Testis (tissue), 5 donors: ENCODE data around the gene DTX3L. TPM values are rescaled to one million over a fixed set of nuclear protein-coding genes. Genes with fewer than 3 reads are reported as not detected.

Experiments used
- DNase-seq: peaks from one replicate; pipeline ENCODE4 v3.0.0-alpha.2; 2019
- H3K27ac ChIP-seq, 2 donors: fragments of 200-600 bp; sonication (generic); one replicate each; pipeline ENCODE4 v1.5.1; 2019
- H3K27me3 ChIP-seq: fragments of 200-600 bp; sonication (generic); one replicate; pipeline ENCODE4 v1.5.1; 2019
- H3K36me3 ChIP-seq: fragments of 200-600 bp; sonication (generic); one replicate; pipeline ENCODE4 v1.5.1; 2017; ENCODE audit warnings: low read depth; ENCODE audit errors: missing control alignments
- H3K4me1 ChIP-seq: fragments of 200-600 bp; sonication (generic); one replicate; pipeline ENCODE4 v1.5.1; 2019
- H3K4me3 ChIP-seq, 2 donors: fragments of 200-600 bp; sonication (generic); one replicate each; pipeline ENCODE4 v1.5.1; 2017 to 2019
- H3K9me3 ChIP-seq: fragments of 200-600 bp; sonication (generic); one replicate; pipeline ENCODE4 v1.5.1; 2017
- CTCF ChIP-seq, 3 experiments: fragments of 450-650 bp in 2 of 3; fragments of 200-600 bp in 1 of 3; sonication (generic) in 1 of 3; IDR thresholded peaks; one replicate each; pipeline ENCODE4 v1.5.1; 2016 to 2019; ENCODE audit warnings: antibody characterized with exemption in 3 of 3, mild to moderate bottlenecking in 2 of 3, moderate library complexity in 1 of 3
- POLR2A ChIP-seq: fragments of 450-650 bp; IDR thresholded peaks from one replicate; pipeline ENCODE4 v1.6.1; 2017; ENCODE audit warnings: antibody characterized with exemption, mild to moderate bottlenecking, moderate library complexity
- WGBS, 2 donors: methylation state at CpG; one replicate each; pipeline ENCODE4 v1.1.5; 2018; 5-methylcytosine and 5-hydroxymethylcytosine counted together
- intact Hi-C: fragments of 100-400 bp; cut with DNase I; formaldehyde crosslinking; loops from one replicate; pipeline ENCODE4 v1.15.1; 2023; ENCODE audit warnings: low total_unique reads
- long read RNA-seq, 2 donors: transcript quantifications; one replicate each; lab custom pipeline, GENCODE V29; 2026
- polyA plus RNA-seq: library from polyadenylated mRNA; stranded (reverse); fragments of 350-450 nt; fragmentation: Illumina TruSeq; extraction: RNeasy Lipid Tissue Mini Kit (QIAGEN cat#74804); gene quantifications from one replicate; pipeline ENCODE4 v1.2.3, GENCODE V29; 2014; ENCODE audit warnings: low read depth, low replicate concordance; ENCODE audit not compliant: insufficient read depth
- total RNA-seq, 2 donors: library from RNA; depleted of rRNA; stranded (reverse); fragments of >200 nt; gene quantifications; one replicate each; pipeline ENCODE4 v1.2.3, GENCODE V29; 2016

Gene DTX3L
- total RNA-seq: 1 to 10 TPM; 8.3 to 8.7 TPM
- polyA plus RNA-seq: 8.5 TPM
- long read RNA-seq, donor 1: 0 reads
- long read RNA-seq, donor 2, full-length matches to known transcripts: 1 of 1 reads
- long read RNA-seq, donor 2, partial matches to known transcripts: 0 of 1 reads
- long read RNA-seq, donor 2, other reads (novel, unspliced or antisense): 0 of 1 reads

GRCh38 chr3:122564155-122564912 is at the start of gene DTX3L, which contains the start of gene PARP9:
TSS of gene DTX3L (plus strand) at chr3:122564338. CDS start at chr3:122564427, 89 bp downstream.
TSS of gene PARP9 (minus strand) at chr3:122564300. CDS start at chr3:122559620, 4,680 bp downstream.
- 0 to 1% methylated on average over 13 to 56 of the region's 56 CpGs for WGBS, 2 donors
- H3K4me3 ChIP-seq: peak within 1 kb of the TSS; percentile 64 to 84
- H3K9me3 ChIP-seq: no peaks in the 10 kb centered on the region
- peak within 1 kb of the TSS; percentile 94 to 95 for H3K27ac ChIP-seq
- peaks cover 4% of the 10 kb centered on the region for H3K4me1 ChIP-seq
- DNase-seq: peak; percentile 85
- H3K36me3 ChIP-seq: no peaks in the 10 kb centered on the region
- TF ChIP-seq CTCF (IDR thresholded peaks at IDR 0.05): no peak
- no peaks in the 10 kb centered on the region for H3K27me3 ChIP-seq
- intact Hi-C loops: loop anchor here (5.0 kb wide), 1 partner anchor 118 kb away; the partner anchor contains the start of gene PARP14

- Histone ChIP-seq H3K27me3 (no peaks in the 10 kb centered on the region), H3K27ac (peak overlapping the region; percentile 97 to 98), H3K4me1 (peaks cover 6% of the 10 kb centered on the region), H3K9me3 (no peaks in the 10 kb centered on the region), H3K36me3 (no peaks in the 10 kb centered on the region), H3K4me3 (peak overlapping the region; percentile 87 to 91)
- no peak for DNase-seq
- TF ChIP-seq POLR2A (no peak), CTCF (IDR thresholded peaks at IDR 0.05) (no peak)
- WGBS, 2 donors: 31 to 52% methylated on average over 12 to 19 of the region's 19 CpGs
- intact Hi-C loops: no loop called here
These were observed 49.1 kb upstream of the DTX3L start for GRCh38 chr3:122515020-122515468.

GRCh38 chr3:122515870-122516269 is 48.3 kb upstream of the DTX3L start:
- Histone ChIP-seq H3K36me3 (no peaks in the 10 kb centered on the region), H3K27ac (no peak overlapping the region), H3K4me3 (no peak overlapping the region), H3K4me1 (peaks cover 6% of the 10 kb centered on the region), H3K27me3 (no peaks in the 10 kb centered on the region), H3K9me3 (no peaks in the 10 kb centered on the region)
- DNase-seq: no peak
- 57 to 80% methylated on average over 3 of the region's 3 CpGs for WGBS, 2 donors
- intact Hi-C loops: no loop called here
- TF ChIP-seq POLR2A (no peak), CTCF (IDR thresholded peaks at IDR 0.05) (no peak)

GRCh38 chr3:122516846-122517360 is 47.2 kb upstream of the DTX3L start:
- H3K4me3 ChIP-seq: no peak overlapping the region
- peaks cover 6% of the 10 kb centered on the region for H3K4me1 ChIP-seq
- H3K9me3 ChIP-seq: no peaks in the 10 kb centered on the region
- 90 to 99% methylated on average over 5 to 6 of the region's 6 CpGs for WGBS, 2 donors
- TF ChIP-seq CTCF (IDR thresholded peaks at IDR 0.05): no peak
- no peak for TF ChIP-seq POLR2A
- no peak overlapping the region for H3K27ac ChIP-seq
- intact Hi-C loops: no loop called here
- H3K36me3 ChIP-seq: no peaks in the 10 kb centered on the region
- no peaks in the 10 kb centered on the region for H3K27me3 ChIP-seq
- no peak for DNase-seq
